HG03354 (cell line): ENCODE measurements around the gene TMEM50B.

ENCODE experiments used
- ATAC-seq: cut with Tn5 transposase; IDR thresholded peaks from one replicate; pipeline ENCODE4 v1.9.1; 2021; ENCODE audit warnings: mild to moderate bottlenecking; ENCODE audit not compliant: unreplicated experiment, poor library complexity, severe bottlenecking

TMEM50B gene

DNA sequence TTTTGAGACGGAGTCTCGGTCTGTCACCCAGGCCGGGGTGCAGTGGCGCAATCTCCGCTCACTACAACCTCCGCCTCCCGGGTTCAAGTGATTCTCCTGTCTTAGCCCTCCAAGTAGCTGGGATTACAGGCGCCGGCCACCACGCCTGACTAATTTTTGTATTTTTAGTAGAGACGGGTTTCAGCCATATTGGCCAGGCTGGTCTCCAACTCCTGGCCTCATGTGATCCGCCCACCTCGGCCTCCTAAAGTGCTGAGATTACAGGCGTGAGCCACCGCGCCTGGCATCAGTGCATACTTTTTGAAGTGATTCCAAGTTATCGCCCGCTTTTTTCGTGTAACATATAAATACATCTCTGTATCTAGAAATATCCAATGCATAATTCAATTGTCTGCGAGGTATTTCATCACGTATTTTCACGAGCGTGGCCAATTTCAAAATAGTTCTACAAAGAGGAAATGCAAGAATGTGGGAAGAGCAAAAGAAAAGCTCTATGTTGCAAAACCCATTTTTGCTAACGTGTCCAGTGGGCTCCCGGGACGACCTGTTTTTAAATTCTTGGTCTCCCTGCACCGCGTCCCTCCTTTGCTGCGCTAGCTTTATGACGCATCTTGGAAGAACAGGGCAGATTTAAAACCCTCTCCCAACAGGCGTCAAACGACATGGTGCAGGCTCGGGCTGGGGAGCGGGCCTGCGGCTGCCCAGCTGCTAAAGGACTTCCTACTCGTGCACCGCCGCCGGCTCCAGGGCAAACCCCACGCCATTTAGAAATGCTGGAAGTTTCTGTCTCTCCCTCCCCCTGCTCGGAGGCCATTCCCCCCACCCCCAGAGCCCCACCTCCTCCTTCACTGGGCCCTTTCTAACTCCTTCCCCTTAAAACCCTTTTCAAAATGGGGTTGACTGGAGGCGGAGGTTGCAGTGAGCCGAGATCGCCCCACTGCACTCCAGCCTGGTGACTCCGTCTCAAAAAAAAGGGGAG is 77.5 kb downstream of the TMEM50B start:
- ATAC-seq, result peak; percentile 20

DNA sequence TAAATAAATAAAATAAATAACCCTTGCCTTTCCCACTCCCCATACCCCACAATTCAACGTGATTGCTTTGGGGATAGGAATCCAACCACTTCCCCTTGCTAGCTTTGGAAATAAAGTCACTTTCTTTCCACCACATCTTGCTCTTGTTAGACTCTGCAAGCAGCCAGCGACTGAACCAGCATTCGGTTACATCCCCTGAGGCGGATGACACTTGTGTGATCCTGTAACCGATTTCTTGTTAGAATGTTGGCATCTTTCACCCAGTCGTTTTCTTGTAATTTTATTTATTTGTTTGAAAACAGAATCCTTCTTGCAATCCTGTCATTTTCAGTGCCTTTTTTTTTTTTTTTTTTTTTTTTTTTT is 78.2 kb downstream of the TMEM50B start:
- no peak for ATAC-seq
